Head of caudate nucleus (tissue), 42 donors: ENCODE data around the gene SMS.

ENCODE experiments used
- DNase-seq, 42 donors: peaks; one replicate each; pipeline versions ENCODE4 v3.0.0 to v3.0.0-alpha.2; 2020 to 2021; ENCODE audit warnings: mixed read lengths in 7 of 42
- intact Hi-C: fragments of 100-400 bp; cut with DNase I; formaldehyde crosslinking; loops from one replicate; pipeline ENCODE4 v1.15.0; 2022

Gene SMS

DNA sequence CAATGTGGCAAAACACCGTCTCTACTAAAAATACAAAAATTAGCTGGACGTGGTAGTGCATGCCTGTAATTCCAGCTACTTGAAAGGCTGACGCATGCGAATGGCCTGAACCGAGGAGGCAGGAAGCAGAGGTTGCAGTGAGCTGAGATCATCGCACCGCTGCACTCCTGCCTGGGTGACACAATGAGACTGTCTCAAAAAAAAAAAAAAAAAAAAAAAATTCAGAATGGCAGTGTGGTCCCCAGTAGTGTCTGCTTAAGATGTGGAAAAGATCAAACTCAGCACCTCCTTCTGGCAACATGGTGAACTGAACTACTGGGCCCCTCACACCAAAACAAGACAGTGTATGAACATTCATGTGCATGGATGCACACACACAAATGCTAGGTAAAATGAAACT, 32.2 kb downstream of the SMS start:
- intact Hi-C loops = no loop called here
- DNase-seq = no peak

DNA sequence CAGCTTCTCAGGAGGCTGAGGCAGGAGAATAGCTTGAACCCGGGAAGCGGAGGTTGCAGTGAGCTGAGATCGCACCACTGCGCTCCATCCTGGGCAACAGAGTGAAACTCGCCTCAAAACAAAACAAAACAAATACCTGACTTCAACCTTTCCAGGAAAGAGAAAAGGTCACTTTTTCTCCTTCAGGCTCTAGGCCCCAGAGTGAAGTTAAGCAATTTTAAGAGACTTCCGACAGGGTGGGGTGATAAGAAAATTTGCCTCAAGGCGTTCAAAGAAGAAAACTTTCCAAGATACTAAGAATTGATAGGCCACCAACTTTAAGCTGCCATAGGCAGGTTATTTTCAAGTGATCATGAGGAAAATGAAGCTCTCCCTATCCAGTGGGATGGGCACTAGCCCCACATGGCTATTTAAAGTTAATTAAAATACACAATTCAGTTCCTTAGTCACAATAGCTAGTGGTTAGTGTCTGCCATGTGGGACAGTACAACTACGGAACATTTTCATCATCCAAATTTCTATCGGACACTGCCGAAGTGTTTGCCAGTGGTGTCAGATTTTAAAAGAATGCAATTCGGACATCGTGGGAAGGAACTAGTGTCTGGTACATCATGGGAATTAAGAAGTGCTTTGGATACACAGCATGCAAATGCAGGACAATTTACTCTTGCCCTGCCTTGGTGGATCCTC, 33.0 kb downstream of the SMS start:
- intact Hi-C loops = no loop called here
- no peak for DNase-seq

DNA sequence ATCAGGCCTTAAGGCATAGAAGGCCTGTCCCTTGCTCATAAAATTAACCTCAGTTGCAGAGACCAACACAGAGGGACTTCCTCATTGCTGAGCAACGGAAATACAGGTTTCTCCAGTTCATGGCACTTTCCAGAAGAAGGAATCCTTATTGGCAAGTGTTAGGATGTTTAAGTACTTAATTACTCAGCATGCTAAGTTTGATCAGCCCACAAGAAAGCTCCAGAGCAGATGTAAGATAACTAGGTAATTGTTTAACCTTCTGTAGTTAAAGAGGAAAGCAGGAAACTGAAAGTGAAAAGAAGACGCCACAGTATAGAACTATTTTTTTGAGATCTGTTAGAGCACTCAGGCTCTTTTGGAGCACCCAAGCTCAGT, 33.5 kb downstream of the SMS start:
- intact Hi-C loops = no loop called here
- DNase-seq = no peak

DNA sequence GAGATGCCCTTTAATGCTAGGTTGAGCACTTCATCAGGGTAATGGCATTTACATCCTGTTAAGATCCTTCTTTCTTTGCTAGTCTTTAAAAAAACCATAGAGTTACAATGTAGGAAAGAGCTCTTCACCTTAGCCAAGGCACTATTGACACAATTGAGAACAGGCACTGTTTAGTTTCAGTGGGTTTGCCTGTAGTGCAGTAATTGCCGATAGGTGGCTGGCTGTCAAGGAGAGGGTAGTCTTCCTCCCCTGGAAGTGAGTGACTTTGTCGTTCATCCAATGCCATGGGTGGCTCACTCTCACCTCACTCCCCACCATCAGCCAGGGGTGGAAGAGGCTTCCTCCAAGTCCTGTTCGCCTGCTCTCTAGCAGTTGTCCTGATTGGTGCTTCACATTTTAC, 34.7 kb downstream of the SMS start:
- intact Hi-C loops = no loop called here
- DNase-seq = no peak

DNA sequence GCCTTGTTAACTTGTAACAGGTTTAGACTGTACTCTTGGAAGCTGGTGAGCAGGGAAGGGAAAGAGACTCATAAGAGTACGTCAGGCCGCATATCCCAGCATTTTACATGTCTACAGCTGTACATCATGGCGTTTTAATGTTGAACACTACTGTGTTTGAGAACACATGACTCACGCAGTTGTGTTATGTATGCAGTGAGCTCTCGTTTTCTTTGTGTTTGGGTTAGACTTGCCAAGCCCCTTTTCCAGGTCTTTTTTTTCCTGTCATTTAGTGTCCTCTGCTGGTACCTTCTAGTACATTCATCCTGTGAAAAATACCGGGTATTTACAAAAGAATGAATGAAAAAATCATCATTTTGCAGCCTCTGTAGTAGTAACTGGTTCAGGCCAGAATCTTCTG, 35.3 kb downstream of the SMS start:
- intact Hi-C loops = no loop called here
- DNase-seq = peak in 1 of 42 donors; percentile 35

DNA sequence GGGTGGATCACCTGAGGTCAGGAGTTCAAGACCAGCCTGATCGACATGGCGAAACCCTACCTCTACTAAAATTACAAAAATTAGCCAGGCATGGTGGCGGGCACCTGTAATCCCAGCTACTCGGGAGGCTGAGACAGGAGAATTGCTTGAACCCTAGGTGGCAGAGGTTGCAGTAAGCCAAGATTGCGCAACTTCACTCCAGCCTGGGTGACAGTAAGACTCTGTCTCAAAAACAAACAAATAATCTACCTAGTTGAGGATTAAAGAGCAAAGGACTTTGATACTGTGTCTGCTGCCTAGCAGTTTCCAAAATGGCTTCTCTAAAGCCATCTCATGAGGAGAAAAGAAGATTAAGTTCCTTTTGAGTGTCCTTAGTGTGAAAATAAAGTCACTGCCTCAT, 37.8 kb downstream of the SMS start:
- intact Hi-C loops = no loop called here
- DNase-seq = no peak

DNA sequence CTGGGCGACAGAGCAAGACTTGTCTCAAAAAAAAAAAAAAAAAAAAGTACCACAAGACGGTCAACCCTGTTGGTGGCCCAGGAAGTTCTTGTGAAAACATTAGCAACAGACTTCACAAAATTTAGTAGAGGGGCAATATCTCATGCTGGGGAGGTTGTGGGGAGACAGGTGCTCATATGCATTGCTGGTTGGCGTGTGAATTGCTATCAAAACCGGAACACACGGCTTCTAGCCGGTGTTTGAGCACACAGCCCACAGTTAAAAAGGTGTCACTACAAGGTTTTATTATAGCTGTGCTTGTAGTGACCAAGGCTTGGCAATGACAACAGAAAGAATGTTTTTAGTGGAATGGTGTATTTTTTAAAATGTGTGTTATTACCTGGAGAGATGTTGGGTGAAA, 41.8 kb downstream of the SMS start:
- no peak for DNase-seq

DNA sequence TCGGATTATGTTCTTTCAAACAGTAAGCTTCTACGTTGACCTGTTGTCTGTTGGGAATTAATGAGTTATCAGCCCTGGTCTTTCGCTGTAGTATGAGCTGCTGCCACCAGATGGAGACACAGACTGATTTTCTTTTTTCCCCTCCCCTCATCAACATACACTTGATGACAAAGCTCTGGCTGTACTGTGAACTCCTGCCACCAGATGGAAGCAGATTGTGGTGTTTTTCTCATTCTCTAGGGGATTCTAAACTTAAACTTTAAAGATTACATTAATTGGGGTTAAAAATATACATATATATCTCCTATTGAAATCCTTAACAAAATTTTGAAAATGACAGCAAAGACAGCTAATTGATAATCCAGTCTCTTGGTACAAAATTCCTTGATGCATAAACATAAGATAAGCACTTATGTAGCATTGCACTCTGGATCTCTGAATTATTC, 44.8 kb downstream of the SMS start:
- peak; percentile 14 to 85 (median 67) for DNase-seq

More for the DNA sequence above, 41.8 kb downstream of the SMS start:
- intact Hi-C loops = no loop called here

DNA sequence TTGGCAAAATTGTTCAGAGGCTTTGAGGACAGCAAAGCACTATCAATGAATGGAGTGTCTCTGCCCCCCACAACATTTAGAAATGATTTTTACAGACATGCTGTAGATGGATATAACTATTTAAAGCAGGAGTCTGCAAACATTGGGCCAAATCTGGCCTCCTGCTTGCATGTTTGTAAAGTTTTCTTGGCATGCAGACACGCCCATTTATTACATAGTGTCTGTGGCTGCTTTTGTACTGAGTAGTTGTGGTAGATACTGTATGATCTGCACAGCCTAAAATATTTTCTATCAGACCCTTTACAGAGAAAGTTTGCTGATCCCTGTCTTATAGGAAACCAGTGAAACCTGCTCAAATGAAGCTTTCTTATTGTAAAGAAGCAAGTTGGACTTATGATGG, 46.1 kb downstream of the SMS start:
- DNase-seq = no peak
- intact Hi-C loops = no loop called here

More for the DNA sequence above, 44.8 kb downstream of the SMS start:
- intact Hi-C loops = no loop called here

DNA sequence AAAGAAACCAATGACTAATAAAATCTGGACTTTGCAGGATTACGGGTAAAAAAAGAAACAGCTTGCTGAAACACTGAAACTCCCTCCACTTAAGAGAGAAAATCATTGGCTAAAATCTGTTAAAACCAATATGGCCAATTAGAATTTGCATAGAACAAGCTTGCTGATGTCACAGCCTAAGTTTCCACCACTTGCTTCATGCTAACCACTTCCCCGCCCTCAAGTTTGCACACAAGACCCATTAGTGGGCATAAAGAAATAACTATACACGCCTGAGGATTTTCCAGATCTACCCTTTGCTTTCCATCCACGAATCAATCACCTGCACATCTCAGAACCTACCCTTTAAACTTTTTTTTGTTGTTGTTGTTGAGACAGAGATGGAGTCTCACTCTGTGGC, 48.9 kb downstream of the SMS start:
- intact Hi-C loops = no loop called here
- DNase-seq = no peak

DNA sequence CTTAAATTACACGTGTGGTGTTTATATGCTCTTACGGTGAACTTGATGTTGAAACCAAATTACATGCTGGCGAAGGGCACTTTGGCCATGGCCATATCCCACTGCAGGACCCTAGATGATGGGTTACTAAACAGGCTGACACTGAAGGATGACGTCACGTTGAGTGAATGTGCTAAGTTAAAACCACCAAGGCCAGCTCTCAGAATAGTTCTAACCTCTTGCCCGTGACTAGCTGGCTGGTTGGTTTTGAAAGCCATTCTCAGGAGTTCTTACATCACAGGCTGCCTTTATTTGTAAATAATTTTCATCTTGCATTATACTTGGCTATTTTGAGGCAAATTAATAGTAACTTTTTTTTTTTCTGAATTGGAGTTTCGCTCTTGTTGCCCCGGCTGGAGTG, 50.3 kb downstream of the SMS start:
- intact Hi-C loops = no loop called here
- no peak for DNase-seq

DNA sequence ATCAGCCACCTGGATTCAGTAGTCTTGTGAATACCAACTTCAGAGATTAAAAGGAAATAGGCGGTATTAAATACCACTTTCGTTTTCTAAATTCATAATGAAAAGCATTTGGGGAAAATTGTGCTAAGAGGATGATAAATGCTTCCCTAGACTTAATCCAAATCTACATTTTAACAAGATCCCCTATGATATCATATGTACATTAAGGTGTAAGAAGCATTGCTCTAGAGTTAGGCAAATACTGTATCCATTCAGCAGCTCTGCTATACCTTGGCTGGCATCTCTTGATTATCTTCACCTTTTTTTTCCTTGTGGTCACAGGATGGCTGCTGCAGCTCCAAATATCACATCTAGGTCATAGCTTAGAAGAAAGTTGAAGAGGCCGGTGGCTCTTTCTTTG, 51.0 kb downstream of the SMS start:
- no peak for DNase-seq
- intact Hi-C loops = no loop called here

DNA sequence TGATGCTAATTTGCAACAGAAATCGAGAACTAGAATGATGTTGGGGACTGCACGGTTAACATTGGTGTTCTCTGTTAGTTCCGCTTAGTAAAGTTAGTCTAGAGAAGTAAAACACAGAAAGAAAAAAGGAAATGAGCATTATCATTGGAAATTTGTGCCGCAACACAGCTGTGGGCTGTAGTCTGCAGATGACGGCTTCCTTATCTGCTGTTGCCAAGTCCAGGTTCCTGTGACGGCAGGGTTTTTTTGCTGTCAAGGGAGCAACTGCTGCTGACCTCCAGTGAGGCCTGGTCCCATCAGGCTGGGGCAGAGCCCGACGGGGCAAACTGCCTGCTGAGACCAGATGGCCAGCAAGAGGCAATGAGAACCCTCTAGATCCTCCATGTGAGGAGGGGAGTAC, 52.8 kb downstream of the SMS start:
- intact Hi-C loops = no loop called here
- DNase-seq = peak in 24 of 42 donors; percentile 2 to 44 (median 16)

DNA sequence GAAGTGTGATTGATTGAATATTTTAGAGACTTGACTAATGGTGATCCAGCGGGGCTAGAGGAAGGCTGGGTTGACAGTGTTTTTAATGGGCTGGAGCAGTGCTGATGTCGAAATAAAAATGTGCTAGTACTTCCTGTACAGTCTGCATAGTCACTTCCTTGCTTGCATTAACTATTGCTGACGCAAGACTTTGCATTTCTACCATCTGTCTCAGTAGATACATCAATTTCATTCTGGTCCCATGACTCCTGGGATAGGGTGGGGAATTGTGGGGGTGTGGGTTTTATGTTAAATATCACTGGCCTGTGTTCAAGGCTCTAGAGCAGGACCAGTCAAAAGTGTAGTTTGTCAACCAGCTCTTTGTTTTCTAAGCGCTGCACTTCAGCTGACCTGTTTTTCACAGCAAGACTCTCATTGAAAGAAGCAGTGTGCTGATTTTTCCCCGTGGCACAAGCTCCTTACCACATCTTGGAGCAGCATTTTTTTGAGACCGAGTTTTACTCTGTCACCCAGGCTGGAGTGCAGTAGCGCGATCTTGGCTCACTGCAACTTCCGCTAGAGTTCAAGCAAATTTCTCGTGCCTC, 56.5 kb downstream of the SMS start:
- DNase-seq = peak in 2 of 42 donors; percentile 16 to 18

DNA sequence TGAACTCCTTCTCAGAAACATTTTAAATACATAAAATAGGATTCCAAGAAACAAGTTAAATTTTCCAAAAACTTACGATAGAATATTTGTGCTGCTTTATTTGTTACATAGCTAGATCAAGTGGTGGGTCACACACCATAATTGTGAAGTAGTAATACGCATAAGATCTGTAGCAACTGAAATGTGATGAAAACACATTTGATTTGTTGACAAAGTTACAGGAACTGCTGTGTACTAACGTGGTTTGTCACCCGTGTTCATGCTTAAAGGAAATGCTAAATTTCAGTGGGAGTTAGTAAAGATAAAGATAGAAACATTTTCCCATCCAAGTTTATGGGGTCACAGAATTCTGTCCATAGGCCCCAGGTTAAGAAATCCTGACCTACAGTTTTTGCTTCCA, 57.5 kb downstream of the SMS start:
- DNase-seq = no peak
- intact Hi-C loops = no loop called here

More for the DNA sequence above, 56.5 kb downstream of the SMS start:
- intact Hi-C loops = no loop called here

DNA sequence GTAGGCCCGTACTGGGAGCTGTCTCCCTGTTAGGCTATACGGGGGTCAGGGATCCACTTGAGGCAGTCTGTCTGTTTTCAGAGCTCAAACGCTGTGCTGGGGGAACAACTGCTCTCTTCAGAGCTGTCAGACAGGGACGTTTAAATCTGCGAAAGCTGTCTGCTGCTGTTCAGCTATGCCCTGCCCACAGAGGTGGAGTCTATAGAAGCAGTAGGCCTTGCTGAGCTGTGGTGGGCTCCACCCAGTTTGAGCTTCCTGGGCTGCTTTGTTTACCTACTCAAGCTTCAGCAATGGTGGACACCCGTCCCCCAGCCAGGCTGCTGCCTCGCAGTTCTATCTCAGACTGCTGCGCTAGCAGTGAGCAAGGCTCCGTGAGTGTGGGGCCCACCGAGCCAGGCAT, 64.4 kb downstream of the SMS start:
- no peak for DNase-seq
- intact Hi-C loops = no loop called here

DNA sequence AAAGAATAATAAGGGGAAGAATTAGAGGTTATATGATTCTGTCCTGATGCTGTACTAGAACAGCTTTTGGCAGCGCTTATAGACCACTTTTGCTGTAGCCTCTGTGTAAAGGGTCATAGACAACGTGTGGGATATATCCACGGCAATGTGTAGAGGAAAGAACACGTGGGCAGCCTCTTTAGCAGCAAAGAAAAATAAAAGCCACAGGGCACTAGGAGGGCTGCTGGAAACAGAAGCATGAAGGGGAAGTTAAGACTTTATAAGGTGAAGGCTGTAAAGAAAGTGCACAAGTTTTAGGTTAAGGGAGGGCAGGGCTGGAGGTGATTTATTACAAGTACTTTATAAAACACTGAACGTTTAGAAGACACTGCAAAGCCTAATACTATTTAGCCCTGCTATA, 71.5 kb downstream of the SMS start:
- no peak for DNase-seq
- intact Hi-C loops = no loop called here

DNA sequence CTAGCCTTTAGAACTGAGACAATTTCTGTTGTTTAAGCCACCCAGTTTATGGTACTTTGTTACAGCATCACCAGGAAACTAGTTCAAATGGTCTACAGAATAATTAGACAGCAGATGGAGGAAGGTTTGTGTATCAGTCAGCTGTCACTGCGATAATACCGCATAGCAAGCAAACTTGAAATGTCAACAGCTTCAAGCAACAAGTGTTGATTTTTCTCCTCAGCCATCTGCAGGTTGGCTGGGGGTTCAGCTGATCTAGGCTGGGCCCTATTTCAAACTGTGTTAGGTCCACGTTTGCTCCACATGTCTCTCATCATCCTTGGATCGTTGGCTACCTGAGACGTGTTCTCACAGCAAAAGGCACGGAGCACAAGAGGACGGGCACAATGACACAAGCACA, 72.4 kb downstream of the SMS start:
- intact Hi-C loops = no loop called here
- no peak for DNase-seq

DNA sequence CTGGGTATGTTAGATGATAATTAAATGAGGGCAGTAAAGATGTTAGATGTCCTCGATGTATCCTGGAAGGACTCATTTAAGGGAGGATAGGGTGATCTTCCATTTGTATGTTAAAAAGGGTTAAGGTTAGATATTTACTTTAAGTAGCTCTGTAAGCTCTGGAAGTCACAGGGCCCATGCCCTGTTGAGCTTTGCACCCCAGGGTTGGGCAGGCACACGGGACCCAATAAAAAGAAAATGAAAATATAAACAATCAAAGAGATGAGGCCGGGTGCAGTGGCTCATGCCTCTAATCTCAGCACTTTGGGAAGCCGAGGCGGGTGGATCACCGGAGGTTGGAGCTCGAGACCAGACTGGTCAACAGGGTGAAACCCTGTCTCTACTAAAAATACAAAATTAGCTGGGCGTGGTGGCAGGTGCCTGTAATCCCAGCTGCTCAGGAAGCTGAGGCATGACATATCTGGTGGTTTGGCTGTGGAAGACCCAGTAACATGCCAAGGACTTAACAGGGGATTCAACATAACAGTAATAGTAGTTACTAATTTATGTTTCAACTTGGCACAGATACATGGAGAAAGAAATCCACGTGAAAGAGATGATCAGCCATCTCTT, 74.7 kb downstream of the SMS start:
- no peak for DNase-seq
- intact Hi-C loops = no loop called here

DNA sequence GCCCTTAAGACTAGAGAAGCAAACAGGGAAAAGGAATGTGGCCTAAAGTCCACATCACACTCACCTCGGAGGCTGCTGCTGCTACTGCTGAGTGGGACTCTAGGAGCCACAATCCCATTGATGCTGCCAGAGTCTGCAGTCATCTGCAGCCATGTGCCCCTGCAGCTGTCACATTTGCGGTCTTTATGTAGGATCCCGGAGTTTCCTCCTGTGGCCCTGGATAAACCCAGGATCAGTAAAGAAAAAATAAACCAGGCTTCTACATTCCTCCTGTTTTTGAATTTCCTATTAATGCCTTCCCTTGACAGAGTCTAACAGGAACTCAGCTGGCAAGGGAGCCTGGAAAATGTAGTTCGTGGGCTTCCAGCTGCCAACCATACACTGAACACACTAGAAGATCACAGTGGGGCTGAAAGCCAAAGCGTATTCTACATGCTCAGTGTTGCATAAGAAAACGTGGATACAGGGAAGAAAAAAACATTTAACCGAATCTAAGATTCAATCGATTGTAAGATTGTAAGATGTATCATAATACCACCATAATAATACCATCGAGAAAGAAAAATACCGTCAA, 81.3 kb downstream of the SMS start:
- no peak for DNase-seq
- intact Hi-C loops = no loop called here

DNA sequence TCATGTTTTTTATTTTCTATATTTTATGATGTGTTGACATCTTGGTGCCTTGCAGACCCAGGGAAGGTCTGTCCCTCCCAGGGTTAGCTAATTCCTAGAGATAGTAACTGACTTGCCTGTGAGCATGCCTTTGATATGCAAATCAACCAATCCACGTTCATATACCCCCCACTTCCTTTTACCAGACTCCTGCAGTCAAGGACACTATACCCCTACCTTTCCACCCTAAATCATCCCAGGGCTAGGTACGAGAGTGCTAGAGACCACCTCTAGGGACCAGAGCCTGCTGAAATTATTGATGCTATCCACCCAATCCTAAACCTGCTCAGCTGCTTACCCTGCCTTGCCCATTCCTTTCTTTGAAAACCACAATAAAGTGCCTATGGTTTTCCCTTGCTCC, 84.1 kb downstream of the SMS start:
- DNase-seq = no peak
- intact Hi-C loops = no loop called here
